Fibroblast of skin of scalp (primary cell): Measurements from ENCODE around the gene KCNK7. TPM values are rescaled to one million over a fixed set of nuclear protein-coding genes. Genes with fewer than 3 reads are reported as not detected.
"Not testable (repeated sequence)": the region's sequence is repeated elsewhere in the genome, so short reads cannot be mapped to it uniquely, and the experiment has no call there.

Source experiments
- DNase-seq: peaks from one replicate; pipeline ENCODE4 v3.0.0-alpha.2; 2013
- polyA plus RNA-seq, 2 experiments: library from polyadenylated mRNA; unstranded; fragments of 120-200 nt; gene quantifications; one replicate each; pipeline ENCODE4 v1.2.1, GENCODE V29; 2013; ENCODE audit not compliant: insufficient read length in 2 of 2

KCNK7 gene
- 0.26 TPM for polyA plus RNA-seq (2013, experiment 1 of 2; ENCODE audit: insufficient read length)
- polyA plus RNA-seq (2013, experiment 2 of 2; ENCODE audit: insufficient read length) = not detected

- no peak for DNase-seq
These were observed at the start of gene KCNK7 for GRCh38 chr11:65595543-65596281. Gene KCNK7 (minus strand): TSS chr11:65595800. CDS start chr11:65595772, 28 bp downstream.

- no peak for DNase-seq
These were observed 49.2 kb upstream of the KCNK7 start for GRCh38 chr11:65644837-65645236.

GRCh38 chr11:65643971-65644370 lies 48.4 kb upstream of the KCNK7 start:
- no peak for DNase-seq

- DNase-seq = no peak
These were observed 46.5 kb upstream of the KCNK7 start for GRCh38 chr11:65642014-65642671.

- DNase-seq = no peak
These were observed 45.9 kb upstream of the KCNK7 start for GRCh38 chr11:65641297-65642013.

- no peak for DNase-seq
These were observed 45.1 kb upstream of the KCNK7 start for GRCh38 chr11:65640483-65641296.

GRCh38 chr11:65639623-65640482 lies 44.3 kb upstream of the KCNK7 start:
- no peak for DNase-seq

GRCh38 chr11:65639228-65639597 lies 43.6 kb upstream of the KCNK7 start:
- not testable (repeated sequence) for DNase-seq

- DNase-seq = peak; percentile 83
These were observed 42.3 kb upstream of the KCNK7 start, which contains the start of gene SIPA1 for GRCh38 chr11:65637794-65638419. Gene SIPA1 (plus strand): TSS chr11:65638101. CDS start chr11:65640922, 2,821 bp downstream.

- DNase-seq = no peak
These were observed 41.5 kb upstream of the KCNK7 start for GRCh38 chr11:65637032-65637557.

GRCh38 chr11:65636108-65637031 lies 40.8 kb upstream of the KCNK7 start:
- DNase-seq = no peak

- DNase-seq = no peak
These were observed 39.5 kb upstream of the KCNK7 start for GRCh38 chr11:65634905-65635731.

GRCh38 chr11:65634440-65634839 lies 38.8 kb upstream of the KCNK7 start:
- DNase-seq = no peak

GRCh38 chr11:65634109-65634436 lies 38.5 kb upstream of the KCNK7 start:
- no peak for DNase-seq

- no peak for DNase-seq
These were observed 37.9 kb upstream of the KCNK7 start for GRCh38 chr11:65633390-65634108.

GRCh38 chr11:65630215-65630614 lies 34.6 kb upstream of the KCNK7 start:
- DNase-seq = no peak

- no peak for DNase-seq
These were observed 34.0 kb upstream of the KCNK7 start for GRCh38 chr11:65629579-65629978.

GRCh38 chr11:65627202-65627601 lies 31.6 kb upstream of the KCNK7 start:
- no peak for DNase-seq
